Measurements from ENCODE around the gene RCAN2.
"Not testable (repeated sequence)": the region's sequence is repeated elsewhere in the genome, so short reads cannot be mapped to it uniquely, and the experiment has no call there.

Gene RCAN2

DNA sequence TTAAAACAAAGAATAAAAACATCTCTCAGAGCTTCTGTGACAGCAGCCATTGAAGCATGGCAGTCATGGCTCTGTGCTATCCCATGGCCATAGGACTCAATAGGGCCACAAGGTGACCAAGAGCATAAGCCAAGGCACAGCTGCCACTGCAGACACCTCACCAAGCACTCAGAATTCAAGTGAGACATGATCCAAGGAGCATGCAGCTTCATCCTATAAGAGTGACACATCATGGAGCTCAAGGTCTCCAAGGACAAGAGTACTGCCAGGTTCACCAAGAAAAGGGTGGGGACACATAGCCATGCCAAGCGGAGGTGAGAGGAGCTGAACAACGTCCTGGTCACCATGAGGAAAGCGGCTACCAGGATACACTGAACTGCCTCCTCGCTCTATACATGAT is 53.0 kb downstream of the RCAN2 start:
- DNase-seq: no peak

DNA sequence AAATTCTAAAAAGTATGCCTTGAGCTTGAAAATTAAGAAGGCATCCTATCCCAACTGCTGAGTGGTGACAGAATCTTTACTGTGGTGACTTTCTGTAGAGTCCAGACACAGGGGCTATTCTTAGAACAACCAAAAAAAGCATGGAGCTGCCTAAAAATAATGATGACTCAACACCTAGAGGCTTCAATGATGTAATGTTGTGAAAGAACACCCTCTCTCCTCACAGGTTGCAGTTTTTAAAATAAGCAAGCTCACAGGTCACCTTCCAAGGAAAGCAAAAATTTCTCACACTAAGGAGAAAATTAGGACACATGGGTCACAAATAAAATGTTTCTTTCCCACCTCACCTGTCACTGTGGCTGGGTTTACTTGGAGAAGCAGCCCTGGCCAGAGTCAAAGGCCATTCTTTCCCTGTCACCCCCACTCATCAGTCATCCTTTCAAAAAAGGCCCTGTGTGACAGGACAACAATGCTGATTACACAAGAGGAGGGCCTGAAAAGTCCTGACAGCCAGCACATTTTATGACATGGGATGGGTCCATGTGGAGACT is 53.5 kb downstream of the RCAN2 start:
- no peak for DNase-seq

DNA sequence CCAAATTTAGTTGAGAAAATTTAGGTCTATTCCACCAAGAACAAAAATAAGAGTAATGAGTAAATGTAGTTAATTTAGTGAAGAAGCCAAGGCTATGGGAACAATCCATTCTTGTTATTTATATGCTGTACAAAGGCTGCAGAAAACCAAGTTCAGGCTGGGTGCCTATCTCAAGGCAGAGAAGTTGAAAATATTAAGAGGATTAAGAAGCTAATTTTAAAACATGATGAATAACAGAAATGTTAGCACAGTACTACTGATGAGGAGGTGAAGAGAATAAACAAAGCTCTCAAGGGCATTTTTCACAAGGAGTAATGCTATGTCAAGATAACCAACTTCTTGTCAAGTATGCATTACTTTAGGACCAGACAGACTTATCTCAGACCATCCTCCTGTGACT is 68.6 kb downstream of the RCAN2 start:
- no peak for DNase-seq

DNA sequence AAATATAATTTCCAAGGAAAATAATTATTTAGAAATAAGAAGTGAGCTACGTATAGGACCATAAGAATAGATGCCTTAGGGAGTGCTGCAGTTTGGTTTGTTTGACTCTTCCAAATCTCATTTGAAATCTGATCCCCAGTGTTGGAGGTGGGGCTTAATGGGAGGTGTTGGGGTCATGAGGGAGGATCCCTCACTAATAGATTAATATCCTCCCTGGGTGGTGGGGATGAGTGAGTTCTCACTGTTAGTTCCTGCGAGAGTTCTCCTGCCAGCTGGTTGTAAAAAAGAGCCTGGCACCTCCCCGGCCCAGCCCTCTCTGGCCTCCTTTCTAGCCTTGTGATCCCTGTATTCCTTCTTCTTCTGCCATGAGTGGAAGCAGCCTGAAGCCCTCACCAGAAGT is 69.3 kb downstream of the RCAN2 start:
- DNase-seq: no peak

DNA sequence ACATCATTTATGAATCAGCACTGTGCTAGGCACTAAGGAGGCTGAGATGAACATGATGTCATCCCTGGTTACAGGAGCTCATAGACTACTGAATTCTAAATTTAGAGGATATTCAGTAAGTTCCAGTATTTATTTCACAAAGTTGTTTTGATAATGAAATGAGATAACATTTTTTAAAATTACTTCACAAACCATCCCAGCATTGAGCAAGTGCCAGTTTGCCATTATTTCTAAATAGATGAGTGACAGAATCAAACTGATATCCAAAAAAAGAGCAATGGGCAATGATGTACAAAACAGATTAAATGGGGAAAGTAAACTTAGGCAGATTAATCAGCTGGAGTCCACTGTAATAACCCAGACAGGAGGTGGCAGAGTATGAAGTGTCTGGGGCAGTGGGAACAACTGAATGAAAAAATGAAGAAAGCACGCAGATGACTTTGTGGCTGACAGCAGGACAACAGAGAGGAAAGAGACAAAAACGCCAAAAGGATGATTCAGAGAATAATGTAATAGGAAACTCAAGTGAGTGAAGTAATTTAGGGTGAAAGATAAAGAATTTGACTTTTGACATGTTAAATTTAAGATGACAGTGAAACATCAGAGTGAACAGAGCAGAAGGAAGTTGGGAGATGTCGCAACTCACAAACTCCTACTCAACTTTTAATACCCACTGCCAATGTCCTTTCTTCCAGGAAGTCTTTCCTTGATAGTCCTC is 70.2 kb downstream of the RCAN2 start:
- no peak for DNase-seq

DNA sequence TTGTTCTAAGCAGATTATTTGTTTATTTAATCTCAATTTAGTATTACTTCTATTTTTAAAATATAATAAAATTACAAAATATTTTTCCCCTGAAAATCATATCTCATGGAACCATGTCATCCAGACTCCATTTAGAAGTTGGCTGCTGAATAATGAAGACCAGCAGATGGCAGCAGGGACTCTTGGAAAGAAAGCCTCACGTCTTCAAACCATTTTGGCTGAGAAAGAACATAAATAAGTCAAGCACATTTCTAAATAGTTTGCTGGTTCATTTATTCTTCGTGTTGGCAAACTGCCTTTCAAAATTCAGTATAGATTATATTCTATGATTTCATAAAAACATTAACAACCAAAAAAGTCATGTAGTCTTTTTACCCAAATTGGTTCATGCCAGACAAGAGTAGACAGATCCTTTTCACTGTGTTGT is 71.7 kb downstream of the RCAN2 start:
- peak; percentile 72 for DNase-seq

DNA sequence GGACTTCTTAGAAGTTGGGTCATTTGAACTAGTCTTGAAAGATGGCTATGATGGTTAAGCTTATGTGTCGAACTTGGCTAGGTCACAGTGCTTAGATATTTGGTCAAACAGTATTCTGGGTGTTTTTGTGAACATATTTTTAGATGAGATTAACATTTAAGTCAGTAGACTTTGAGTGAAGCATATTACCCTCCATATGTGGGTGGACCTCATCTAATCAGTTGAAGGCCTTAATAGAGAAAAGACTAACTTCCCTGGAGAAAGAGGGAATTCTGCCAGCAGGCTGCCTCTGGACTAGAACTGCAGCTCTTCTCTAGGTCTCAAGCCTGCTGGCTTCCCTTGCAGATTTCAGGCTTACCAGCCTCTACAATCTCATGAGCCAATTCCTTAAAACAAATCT is 76.9 kb downstream of the RCAN2 start:
- DNase-seq: no peak

DNA sequence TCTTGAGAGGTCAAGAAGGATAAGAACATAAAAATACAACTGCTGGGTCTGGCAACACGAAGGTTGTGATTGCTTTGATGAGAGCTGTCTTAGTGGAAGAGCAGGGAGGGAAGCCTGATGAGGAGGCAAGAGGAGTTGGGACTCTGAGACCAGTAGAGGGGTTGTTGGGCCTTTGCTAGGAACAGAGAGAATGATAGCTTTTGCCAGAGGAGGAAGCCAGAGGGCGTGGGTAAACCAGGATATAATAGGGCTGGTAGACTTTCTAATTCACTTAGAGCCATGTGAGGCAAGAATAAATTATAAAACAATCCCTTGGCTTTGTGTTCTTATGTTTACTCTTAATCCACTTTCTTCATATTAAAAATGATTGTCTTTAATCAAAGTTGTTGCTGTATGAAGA is 78.6 kb downstream of the RCAN2 start:
- DNase-seq: no peak

DNA sequence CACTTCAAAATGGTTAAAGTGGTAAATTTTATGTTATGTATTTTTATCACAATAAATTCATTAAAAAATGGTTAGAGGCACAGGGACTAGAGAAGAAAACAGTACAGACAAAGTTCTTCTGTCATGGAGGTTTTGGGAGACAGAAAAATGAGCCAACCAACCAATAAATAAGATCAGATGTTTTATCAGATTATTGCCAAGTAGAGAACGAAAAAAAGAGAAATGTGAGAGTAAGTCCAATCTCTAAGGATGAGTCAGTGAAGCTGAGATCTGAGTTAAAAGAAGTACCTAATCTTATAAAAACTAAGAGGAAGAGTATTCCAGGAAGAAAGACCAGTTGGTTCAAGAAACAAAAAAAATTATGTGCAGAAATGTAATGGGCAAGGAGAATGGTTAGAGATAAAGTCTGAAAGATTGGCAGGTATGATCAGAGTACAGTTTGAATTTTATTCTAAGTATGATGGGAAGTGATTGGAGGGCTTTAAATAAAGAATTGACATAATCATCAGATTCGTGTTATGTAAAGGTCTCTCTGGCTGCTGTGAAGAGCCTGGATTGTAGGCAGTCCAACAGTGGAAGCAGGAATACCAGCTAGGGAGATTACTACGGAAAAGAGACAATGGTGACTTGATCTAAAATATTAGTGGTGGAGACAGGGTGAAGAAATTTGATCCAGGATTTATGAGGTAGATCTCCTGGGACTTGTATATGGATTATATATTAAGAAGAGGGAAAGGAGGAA is 79.6 kb downstream of the RCAN2 start:
- DNase-seq: no peak

DNA sequence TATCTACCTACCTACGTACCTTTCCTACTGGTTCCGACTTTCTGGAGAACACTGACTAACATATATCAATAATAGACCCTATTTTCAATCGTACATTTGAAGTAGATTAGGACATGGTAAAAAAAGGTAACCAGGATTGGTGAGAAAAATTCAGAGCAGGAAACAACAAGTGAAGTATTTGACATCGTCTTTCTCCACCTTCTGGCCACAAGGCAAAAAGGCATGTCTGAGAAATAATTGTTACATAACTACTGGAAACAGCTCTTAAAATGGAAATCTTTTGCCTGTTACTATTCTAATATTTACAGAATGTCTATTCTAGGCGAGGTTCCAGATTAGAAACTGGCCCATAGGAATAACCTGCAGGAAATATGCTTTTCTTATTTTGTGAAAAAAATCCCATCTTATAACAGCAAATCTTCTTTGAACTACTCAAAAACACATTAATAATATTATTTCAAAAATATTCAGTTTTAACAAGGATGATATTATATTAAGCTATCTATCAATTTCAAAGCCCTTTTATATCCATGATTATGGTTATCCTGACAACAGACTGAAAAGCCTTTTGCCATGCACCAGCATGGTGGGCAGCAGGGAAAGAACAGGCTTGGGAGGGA is 80.8 kb downstream of the RCAN2 start:
- peak; percentile 74 for DNase-seq

DNA sequence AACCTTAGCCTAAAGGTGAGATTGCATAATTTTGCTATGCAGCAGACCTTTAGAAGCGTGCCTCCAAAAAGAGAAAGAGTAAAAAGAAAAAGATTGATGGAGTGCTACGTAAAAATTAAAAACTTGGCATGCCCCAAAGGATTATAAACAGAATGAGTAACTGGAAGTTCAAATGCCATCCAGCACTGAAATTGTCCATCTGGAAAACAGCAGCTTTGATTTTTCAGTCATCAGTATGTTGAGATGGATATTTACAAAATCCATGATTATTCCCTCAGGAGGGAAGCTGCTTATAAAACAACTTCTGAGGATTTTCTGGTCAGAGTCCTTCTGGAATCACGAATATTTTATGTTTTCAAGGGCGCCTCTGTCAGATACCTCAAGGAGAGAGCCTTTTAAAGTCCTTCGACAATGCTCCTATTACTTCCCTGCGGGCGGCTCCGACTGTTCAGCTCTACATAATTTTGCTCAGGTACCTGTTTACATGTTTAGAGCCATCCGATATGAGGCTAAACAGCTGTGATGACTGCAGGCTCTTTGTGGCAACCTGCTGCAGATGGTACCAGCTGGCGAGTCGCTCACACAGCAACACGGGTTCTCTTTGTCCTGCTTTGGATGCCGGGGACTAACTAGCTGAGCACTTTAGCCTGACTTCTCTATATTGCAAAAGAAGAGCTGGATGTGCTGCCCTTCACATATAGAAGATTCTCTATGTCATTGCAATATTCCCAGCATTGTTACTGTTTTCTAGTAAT is 83.3 kb downstream of the RCAN2 start:
- DNase-seq: no peak

DNA sequence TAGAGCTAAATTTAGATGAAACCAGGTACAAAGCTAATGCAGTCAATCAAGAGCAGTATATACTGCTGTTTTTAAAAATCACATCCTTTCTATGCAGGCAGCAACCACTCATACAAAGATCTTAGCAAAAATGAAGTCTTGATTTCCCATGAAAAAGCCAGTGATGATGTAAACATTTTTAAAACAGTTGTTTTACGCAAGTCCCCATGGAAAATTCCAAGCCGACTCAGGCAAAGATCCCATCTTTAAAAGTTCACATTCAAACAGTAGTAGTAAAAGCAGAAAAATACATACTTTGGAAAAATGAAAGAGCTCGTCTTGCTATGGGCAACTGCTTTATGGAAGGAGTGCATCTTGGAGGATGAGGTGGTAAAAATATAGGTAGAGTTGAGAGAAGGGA is 84.0 kb downstream of the RCAN2 start:
- DNase-seq: no peak

DNA sequence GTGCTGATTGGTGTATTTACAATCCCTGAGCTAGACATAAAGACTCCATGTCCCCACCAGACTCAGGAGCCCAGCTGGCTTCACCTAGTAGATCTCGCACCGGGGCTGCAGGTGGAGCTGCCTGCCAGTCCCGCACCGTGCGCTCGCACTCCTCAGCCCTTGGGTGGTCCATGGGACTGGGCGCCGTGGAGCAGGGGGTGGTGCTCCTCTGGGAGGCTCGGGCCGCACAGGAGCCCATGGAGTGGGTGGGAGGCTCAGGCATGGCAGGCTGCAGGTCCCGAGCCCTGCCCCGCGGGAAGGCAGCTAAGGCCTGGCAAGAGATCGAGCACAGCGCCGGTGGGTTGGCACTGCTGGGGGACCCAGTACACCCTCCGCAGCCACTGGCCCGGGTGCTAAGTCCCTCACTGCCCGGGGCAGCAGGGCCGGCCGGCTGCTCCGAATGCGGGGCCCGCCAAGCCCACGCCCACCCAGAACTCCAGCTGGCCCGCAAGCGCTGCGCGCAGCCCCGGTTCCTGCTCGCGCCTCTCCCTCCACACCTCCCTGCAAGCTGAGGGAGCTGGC is 85.5 kb downstream of the RCAN2 start:
- not testable (repeated sequence) for DNase-seq

DNA sequence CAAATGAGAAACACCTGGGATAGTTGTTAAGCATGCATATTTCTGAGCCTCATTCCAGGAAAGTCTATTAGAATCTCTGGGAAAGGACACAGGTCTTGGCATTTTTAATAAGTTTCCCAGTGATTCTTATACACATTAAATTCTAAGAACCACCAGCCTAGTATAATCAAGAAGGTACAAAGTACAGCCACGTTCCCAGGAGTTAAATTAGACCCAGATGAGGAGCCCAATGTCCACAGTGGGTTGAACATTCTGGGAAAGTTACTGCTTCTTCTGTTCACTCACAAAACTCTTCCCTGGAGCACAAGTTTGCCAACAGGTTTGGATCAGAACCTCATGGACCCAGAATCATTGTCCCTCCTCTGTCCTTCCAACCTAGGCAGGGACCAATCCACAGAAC is 90.4 kb downstream of the RCAN2 start:
- DNase-seq: no peak

DNA sequence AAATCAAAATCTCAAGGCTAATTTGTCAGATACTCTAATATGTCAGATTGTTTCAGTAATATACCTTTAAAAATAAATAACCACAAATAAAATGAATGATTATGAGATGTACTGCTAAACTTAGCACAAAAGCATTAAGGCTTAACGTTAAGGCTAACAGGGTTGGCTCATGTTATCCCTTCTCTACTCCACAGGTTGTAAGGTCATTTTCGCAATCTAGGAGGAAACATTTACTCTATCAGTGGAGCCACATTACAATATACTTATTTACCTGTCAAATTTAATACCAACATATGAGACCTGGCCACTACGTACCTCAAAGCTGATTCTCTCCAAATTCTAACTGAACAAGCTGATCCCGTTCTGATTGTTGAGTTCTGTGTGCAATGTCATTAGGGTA is 95.7 kb downstream of the RCAN2 start:
- DNase-seq: no peak

DNA sequence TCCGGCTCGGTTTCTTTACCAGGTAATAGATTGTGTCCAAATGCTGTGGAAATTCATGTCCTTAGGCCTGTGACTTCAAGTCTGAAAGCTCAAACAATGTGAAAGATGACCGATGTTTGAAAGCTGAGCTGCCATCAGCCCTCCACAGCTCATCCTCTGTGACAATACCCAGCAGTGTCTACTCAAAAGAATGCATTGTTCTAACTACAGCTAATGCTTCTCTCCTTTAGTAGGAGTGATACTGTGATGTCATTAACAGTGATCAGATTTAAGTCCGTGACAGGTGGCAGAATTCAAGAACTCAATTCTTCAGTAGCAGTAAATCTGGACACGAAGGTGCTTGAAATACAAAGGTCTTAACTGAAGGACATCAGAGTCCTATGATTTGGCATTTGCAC is 97.3 kb downstream of the RCAN2 start:
- no peak for DNase-seq

DNA sequence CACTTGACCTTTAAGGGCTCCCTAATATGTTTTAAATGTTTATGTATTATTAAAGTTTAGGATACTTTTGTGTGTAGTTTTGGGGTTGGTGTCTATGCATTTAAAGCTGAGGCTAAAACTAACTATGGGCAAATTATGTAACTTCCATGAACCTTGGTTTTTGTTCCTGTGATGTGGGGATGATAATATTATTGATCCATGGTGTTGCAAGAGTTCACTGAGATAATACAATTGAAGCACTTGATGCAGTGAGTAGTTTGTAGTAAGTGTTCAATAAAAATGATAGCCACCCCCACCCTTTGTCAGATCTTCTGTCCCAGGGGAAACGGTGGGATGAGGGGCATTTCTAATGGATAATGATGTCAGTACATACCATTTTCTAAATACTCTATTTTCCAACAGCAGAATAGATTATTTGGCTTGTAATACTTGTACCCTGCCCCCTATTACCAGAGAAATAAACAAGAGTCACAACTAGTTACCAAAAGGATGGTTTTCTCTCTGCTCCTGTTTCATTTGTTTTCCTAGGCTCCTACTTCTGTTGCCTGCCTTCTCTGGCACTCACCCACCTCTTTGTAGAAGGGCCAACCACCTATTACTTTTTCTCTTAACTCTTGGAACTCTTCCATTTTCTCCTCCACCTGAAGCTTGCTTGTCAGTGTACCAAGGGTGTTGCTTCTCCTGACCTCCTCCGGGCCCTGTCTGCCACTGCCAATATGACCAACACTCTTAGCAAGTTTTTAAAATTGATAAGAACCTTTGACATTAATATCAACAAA is 97.9 kb downstream of the RCAN2 start:
- DNase-seq: no peak

DNA sequence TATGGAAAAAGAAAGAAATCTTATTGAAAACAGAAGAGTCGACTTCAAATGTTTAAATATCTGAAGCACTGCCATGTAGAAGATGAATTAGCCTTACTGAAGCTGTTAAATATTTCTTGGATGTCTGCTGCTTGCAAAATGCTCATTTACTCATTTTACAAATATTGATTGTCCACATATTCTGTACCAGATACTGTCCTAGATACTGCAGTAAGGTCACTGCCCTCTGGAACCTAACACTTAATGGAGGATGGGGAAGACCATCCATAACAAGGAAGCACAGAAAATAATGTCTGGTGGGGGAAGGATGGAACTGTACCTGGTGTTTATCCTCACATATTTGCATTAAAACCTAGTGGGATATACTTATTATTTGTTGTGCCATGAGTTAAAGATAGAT is 99.0 kb downstream of the RCAN2 start:
- DNase-seq: no peak

DNA sequence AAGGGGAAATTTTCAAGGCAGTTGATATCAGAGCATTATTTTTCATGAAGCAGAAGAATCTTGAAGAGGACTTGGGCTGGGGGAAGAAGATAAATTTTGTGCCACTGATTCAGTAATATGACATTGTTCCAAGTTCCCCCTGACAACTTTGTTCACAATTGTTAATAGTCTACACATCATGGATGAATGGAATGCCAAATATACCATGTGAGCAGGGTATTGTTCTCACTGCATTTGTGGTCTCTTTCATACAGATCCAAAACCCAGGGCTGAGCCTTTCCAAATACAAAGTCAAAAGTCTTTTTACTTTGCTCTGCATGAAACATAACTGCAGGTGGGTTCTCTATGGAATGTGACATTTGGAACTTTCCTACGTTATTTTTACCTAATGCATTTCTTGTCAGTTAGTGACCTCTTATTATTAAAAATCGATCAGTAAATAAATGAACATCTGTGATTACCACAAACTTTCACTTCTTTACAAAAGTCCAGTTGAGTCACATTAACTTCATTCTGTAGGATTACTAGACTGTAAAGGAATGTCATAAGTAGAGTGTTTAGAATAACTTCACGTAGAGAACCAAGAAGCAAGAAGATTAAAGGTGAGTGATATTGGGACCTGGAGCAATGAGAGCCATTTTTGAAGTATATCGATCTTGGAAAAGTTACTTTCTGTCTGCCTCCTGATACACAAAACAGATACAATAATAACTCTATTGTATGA is 100.9 kb downstream of the RCAN2 start:
- no peak for DNase-seq

DNA sequence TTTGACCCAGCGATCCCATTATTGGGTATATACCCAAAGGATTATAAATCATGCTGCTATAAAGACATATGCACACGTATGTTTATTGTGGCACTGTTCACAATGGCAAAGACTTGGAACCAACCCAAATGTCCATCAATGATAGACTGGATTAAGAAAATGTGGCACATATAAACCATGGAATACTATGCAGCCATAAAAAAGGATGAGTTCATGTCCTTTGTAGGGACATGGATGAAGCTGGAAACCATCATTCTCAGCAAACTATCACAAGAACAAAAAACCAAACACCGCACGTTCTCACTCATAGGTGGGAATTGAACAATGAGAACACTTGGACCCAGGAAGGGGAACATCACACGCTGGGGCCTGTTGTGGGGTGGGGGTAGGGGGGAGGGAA is 103.5 kb downstream of the RCAN2 start:
- DNase-seq: not testable (repeated sequence)

DNA sequence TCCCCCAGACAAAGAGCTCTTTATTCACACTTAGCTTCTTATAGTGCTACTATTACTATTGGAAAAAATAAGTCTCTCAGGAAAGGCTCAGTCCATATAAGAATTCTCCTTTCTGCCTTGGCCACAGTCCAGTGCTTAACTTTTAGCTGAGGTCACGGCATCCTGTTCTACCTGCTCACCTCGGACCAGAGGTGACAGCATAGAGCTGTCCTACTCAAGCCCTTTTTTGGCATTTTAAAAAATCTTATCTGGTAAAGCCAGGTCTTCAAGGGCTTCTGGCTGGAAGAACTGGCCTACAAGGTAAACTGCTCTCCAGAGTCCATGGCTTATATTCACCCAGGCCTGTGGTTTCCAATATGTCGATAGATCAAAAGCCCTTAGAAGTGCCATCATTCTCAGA is 109.7 kb downstream of the RCAN2 start:
- no peak for DNase-seq

Measured in NCI-H1105 treated with DMSO at 0.1 percent for 48 hours (cell line).